Dermis blood vessel endothelial cell (primary cell): ENCODE results near the gene NUP210. TPM values are rescaled to one million over a fixed set of nuclear protein-coding genes. Genes with fewer than 3 reads are reported as not detected.
"Not testable (repeated sequence)": the region's sequence is repeated elsewhere in the genome, so short reads cannot be mapped to it uniquely, and the experiment has no call there.

Experiments
- DNase-seq: peaks from one replicate; pipeline ENCODE4 v3.0.0; 2010
- total RNA-seq: library from RNA; depleted of rRNA; stranded (reverse); fragments of >200 nt; gene quantifications from 2 replicates; pipeline ENCODE4 v1.2.3, GENCODE V29; 2014

Gene NUP210
- total RNA-seq, 1 donor from 2014 or later, result 2.6 TPM

- DNase-seq, result no peak
Observed at GRCh38 chr3:13405614-13406013, 14.5 kb downstream of the NUP210 start.

GRCh38 chr3:13404626-13405452 lies 15.3 kb downstream of the NUP210 start:
- no peak for DNase-seq

GRCh38 chr3:13403847-13404246 lies 16.3 kb downstream of the NUP210 start:
- no peak for DNase-seq

- no peak for DNase-seq
Observed at GRCh38 chr3:13403213-13403819, 16.8 kb downstream of the NUP210 start.

DNA sequence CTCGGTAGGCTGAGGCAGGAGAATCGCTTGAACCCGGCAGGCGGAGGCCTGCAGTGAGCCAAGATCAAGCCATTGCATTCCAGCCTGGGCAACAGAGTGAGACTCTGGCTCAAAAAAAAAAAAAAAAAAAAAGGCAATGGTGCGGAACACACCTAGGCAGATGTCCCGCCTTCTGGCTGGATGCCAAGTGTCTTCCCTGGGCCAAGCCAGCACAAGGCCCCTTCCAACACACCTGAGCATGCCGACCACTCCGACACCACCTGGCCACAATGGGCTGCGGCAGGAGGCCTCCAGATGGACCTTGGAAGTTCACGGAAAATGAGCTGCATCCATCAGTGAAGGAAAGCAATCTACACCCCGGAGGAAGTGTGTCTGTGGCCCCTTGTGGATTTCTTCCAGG lies 19.0 kb downstream of the NUP210 start:
- no peak for DNase-seq

- no peak for DNase-seq
Observed at GRCh38 chr3:13400114-13400673, 19.9 kb downstream of the NUP210 start.

DNA sequence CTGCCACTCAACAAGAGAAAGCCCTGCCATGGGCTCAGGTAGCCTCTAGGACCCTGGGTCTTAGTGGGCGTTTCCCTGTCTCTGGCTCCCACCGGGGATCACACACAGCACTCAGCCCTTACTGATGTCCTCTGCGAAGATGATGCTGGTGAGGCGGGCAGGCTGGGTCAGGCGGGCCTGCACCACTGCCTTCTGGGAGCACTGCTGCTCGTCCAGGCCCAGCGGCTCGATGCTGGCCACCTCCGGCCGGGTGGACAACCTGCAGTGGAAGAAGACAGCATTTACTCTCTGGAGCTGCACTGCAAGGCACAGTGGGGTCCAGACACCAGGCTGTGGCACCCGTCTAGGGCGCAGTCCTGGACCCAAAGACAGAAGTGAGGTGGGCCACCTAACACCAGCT lies 20.5 kb downstream of the NUP210 start:
- no peak for DNase-seq

GRCh38 chr3:13397316-13397715 lies 22.8 kb downstream of the NUP210 start:
- no peak for DNase-seq

GRCh38 chr3:13394363-13394762 lies 25.8 kb downstream of the NUP210 start:
- DNase-seq, result no peak

DNA sequence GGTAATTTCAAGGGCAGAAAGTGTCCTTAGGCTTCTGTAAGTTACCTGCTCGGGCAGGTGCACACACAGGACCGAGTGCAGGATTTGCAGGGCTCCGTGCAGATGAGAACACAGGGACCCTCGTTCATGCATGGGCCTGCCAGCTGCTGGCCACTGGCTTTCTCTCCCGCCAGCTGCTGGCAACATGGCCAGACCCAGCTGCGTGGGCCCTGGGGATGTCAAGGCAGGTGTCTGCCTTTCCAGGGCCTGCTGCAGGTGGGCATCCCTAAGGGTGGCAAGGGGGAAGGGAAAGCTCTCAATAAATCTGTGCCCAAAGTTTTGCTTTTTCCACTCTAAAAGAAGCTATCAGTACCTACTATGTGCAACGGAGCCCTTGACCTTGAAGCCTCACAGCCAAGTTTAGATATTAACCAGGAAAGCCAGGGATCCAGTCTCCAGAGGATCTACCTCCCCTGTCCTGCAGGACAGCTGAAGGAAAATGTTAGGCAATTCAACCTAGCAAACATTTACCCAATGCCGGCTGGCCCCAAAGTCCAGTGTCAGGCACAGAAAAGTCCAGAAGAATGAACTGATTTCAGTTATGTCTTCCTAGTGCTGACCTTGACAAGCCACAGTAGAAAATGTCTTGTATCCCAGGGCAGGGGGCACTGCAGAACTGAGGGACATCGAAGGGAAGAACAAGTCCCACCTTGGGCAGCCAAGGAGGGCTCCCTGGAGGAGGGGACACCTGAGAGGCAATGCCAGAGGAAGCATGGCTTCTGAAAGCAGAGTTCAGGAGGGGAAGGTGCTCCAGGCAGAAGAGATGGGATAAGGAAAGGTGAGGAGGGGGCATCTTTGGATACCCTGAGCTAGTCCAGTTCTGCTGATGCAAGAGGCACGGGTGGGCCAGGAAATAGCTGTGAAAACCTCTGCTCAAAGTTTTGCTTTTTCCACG lies 26.4 kb downstream of the NUP210 start:
- no peak for DNase-seq

- no peak for DNase-seq
Observed at GRCh38 chr3:13391308-13391707, 28.8 kb downstream of the NUP210 start.

- no peak for DNase-seq
Observed at GRCh38 chr3:13389378-13389777, 30.7 kb downstream of the NUP210 start.

DNA sequence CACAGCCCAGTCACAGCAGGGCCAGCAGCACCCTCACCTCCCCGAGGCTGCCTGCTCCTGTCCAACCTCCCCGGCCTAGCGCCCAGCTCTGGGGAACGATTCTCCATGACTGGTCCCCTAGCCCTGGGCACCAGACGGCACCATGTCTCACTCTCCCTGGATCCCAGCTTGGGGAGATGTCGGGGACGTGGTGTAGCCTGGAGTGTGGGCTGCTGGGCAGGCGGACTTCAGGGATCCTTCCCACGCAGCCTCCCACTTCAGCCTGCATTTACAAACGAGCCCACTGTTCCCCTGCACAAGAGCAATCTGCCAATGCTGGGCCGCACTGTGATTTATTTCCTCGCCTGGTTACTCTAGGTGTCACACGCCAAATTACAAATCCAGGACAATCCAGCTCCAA lies 31.3 kb downstream of the NUP210 start:
- no peak for DNase-seq

DNA sequence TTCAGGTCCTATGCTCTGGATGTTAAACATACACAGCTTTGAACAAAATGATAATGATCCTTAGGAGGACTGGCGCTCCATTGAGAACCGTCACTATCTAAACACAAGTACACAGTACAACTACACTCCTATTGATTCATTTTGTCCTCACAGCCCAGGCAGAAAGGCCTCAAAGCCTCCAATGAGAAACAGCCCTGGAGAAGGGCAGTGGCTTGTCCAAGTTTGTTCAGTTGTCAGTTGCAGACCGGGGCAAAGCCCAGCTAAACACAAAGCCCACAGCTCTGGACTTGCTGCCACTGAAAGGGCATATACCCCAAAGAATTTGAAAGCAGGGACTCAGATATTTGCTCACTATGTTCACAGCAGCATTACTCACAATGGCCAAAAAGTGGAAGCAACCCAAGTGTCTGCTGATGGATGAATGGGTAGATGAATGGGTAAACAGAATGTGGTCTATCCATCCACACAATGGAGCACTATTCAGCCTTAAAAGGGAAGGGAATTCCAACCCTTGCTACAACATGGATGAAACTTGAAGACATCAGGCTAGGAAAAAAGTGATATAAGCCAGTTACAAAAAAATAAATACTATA lies 34.7 kb downstream of the NUP210 start:
- DNase-seq, result no peak

DNA sequence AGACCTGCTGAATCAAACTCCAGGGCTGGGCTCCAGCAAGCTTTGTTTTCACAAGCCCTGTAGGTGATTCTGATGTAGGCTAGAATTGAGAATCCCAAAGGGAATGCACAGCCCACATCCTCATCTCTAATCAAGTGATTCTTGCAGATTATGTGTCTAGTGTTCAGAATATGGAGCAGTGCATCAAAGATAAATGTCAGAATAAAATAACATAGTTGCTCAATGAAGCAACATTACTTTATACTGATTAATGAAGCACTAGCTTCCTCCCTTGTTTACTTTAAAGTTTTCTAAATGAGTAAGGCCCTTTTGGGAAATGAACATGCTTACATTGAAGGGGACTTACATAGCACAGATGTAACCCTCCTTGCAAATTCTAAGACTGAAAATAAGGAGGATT lies 39.2 kb downstream of the NUP210 start:
- DNase-seq, result no peak

- peak; percentile 23 for DNase-seq
Observed at GRCh38 chr3:13379201-13379830, 40.8 kb downstream of the NUP210 start.

GRCh38 chr3:13378155-13378554 lies 42.0 kb downstream of the NUP210 start:
- no peak for DNase-seq

DNA sequence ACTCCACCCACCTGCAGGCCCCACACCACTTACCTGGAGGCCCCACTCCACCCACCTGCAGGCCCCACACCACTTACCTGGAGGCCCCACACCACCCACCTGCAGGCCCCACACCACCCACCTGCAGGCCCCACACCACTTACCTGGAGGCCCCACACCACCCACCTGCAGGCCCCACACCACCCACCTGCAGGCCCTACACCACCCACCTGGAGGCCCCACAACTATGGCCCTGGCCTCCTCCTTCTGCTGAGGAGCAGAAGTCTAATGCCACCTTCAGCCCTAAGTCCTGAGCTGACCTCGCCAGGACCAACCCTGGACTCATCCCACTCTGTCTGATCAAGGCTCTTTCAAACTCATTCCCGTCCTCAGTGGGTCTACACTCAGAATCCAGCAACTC lies 42.4 kb downstream of the NUP210 start:
- not testable (repeated sequence) for DNase-seq

DNA sequence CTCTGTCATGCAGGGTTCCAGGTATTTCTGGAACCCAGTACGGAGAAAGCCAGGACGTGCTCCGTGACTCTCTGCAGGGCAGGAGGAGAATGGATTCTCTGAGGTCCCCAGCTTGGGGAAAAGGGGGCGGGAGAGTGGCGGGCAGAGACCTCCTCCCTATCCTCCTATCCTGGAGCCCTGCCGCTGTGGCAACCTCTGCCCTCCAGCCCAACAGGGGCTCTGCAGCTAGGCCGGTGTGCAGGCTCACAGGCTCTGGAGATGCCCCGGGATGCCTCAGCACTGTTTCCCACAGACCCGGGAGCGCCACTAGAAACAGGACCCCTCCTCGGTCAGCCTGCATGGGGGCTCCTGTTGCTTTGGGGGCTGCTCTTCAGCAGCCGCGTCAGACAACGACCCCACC lies 43.1 kb downstream of the NUP210 start:
- no peak for DNase-seq

DNA sequence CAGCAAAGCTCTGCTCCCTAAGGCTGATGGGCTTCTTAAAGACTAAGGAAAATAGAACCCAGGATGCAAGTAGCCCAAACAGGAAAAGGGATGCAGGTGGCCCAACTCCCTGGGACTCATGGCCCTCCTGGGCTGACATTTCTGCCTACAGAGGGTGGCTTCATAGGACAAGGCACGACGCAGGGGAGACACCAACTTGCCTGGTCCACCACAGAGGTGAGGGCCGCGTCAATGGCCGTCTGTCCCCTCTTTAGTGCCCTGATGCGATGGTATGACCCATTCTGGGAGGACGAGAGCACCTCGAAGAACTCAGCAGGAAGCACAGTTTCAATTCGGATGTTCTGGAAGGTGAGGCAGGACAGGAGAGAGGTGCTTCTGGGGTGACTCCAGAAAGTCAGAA lies 44.0 kb downstream of the NUP210 start:
- no peak for DNase-seq

- DNase-seq, result no peak
Observed at GRCh38 chr3:13375464-13375863, 44.7 kb downstream of the NUP210 start.

DNA sequence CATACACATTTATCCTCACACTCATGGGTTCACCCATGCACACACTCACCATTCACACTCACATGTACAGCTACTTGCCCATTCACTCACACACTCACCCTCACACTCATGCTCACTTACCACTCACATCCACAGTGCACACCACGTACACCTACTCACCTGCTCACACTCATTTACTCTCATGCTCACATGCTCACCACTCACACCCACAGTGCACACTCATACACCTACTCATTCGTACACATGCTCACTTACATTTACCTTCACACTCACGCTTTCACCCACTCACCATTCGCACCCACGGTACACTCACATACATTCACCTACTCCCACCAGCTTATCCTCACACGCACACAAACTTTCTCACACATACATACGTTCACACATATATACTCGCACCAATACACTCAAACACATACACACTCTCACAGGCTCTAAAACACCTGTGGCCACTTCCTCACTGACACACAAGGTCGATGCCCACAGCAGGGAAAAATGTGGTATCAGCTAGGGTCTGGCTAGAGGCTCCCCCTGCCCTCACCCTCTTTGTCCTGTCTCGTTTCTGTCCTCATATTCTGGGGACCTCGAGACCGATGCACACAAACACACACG lies 46.0 kb downstream of the NUP210 start:
- DNase-seq, result no peak
